Calu3 (cell line): ENCODE data around the gene PDGFD. TPM values are rescaled to one million over a fixed set of nuclear protein-coding genes. Genes with fewer than 3 reads are reported as not detected.

ENCODE experiments used
- BruUV-seq: library from RNA; stranded (reverse); fragments of 400-500 nt; replicated peaks from 2 replicates; lab custom pipeline; 2021; lab: Mats Ljungman, UMichigan
- CTCF ChIA-PET: fragments of 300-600 bp; sonication (Branson Sonifier 250); formaldehyde crosslinking; loops from one replicate; lab custom pipeline; 2022; ENCODE audit warnings: antibody characterized with exemption; lab: Charles Lee
- DNase-seq: peaks from one replicate; pipeline ENCODE4 v3.0.0; 2022
- H3K27ac Mint-ChIP-seq: one replicate; pipeline ENCODE4 v1.8.0; 2022; ENCODE audit warnings: mixed read lengths; ENCODE audit not compliant: unreplicated experiment
- H3K27me3 Mint-ChIP-seq: one replicate; pipeline ENCODE4 v1.8.0; 2022; ENCODE audit warnings: mixed read lengths; ENCODE audit not compliant: unreplicated experiment
- H3K36me3 Mint-ChIP-seq: one replicate; pipeline ENCODE4 v1.8.0; 2022; ENCODE audit warnings: mild to moderate bottlenecking, moderate library complexity, mixed read lengths; ENCODE audit not compliant: insufficient read depth, unreplicated experiment
- H3K4me1 Mint-ChIP-seq: one replicate; pipeline ENCODE4 v1.8.0; 2022; ENCODE audit warnings: mild to moderate bottlenecking, low read depth, mixed read lengths; ENCODE audit not compliant: unreplicated experiment
- H3K4me3 Mint-ChIP-seq: one replicate; pipeline ENCODE4 v1.8.0; 2022; ENCODE audit warnings: mild to moderate bottlenecking, low read depth, moderate library complexity, mixed read lengths; ENCODE audit not compliant: unreplicated experiment
- H3K9me3 Mint-ChIP-seq: one replicate; pipeline ENCODE4 v1.8.0; 2022; ENCODE audit warnings: low read depth, mixed read lengths; ENCODE audit not compliant: unreplicated experiment
- CTCF ChIP-seq: fragments of 200-600 bp; IDR thresholded peaks from one replicate; pipeline ENCODE4 v1.8.0; 2022; ENCODE audit warnings: antibody characterized with exemption; ENCODE audit not compliant: unreplicated experiment
- intact Hi-C: fragments of 100-400 bp; cut with micrococcal nuclease; formaldehyde crosslinking; loops from one replicate; pipeline ENCODE4 v1.10.0; 2022; ENCODE audit not compliant: unreplicated experiment
- total RNA-seq: library from RNA; stranded (reverse); gene quantifications from 2 replicates; pipeline ENCODE4 v1.2.3, GENCODE V29; 2022

Gene PDGFD
- total RNA-seq, 1 experiment from 2014 or later, result 5.1 TPM

- CTCF ChIA-PET, result interaction anchor here (1.1 kb wide), 1 partner anchor 23 kb away, joined by 4 read pairs; no protein-coding TSS in a partner anchor
- intact Hi-C loops, result no loop called here
Measured at GRCh38 chr11:104090767-104091166, 73.2 kb downstream of the PDGFD start.

GRCh38 chr11:104089481-104089880, 74.5 kb downstream of the PDGFD start:
- DNase-seq, result no peak
- no peak overlapping the region for H3K27ac Mint-ChIP-seq
- intact Hi-C loops, result no loop called here
- H3K36me3 Mint-ChIP-seq, result no peaks in the 10 kb centered on the region
- H3K4me1 Mint-ChIP-seq, result no peaks in the 10 kb centered on the region
- H3K9me3 Mint-ChIP-seq, result no peaks in the 10 kb centered on the region
- H3K4me3 Mint-ChIP-seq, result no peak overlapping the region
- no TSS peak for BruUV-seq
- CTCF ChIA-PET, result no interaction called here
- no peaks in the 10 kb centered on the region for H3K27me3 Mint-ChIP-seq
- TF ChIP-seq CTCF, result no peak

More at GRCh38 chr11:104090767-104091166, 73.2 kb downstream of the PDGFD start:
- no peaks in the 10 kb centered on the region for H3K9me3 Mint-ChIP-seq
- no peaks in the 10 kb centered on the region for H3K27me3 Mint-ChIP-seq
- BruUV-seq, result no TSS peak
- H3K4me1 Mint-ChIP-seq, result no peaks in the 10 kb centered on the region
- no peaks in the 10 kb centered on the region for H3K36me3 Mint-ChIP-seq
- no peak overlapping the region for H3K27ac Mint-ChIP-seq
- H3K4me3 Mint-ChIP-seq, result no peak overlapping the region
- TF ChIP-seq CTCF, result no peak
- no peak for DNase-seq

- CTCF ChIA-PET, result no interaction called here
- DNase-seq, result no peak
- no peak for TF ChIP-seq CTCF
- BruUV-seq, result no TSS peak
- Mint-ChIP-seq H3K36me3 (no peaks in the 10 kb centered on the region), H3K27ac (no peak overlapping the region), H3K27me3 (no peaks in the 10 kb centered on the region), H3K4me1 (no peaks in the 10 kb centered on the region), H3K9me3 (no peaks in the 10 kb centered on the region), H3K4me3 (no peak overlapping the region)
- intact Hi-C loops, result no loop called here
Measured at GRCh38 chr11:104086621-104087020, 77.3 kb downstream of the PDGFD start.

- Mint-ChIP-seq H3K27ac (no peak overlapping the region), H3K27me3 (no peaks in the 10 kb centered on the region), H3K4me3 (no peak overlapping the region), H3K9me3 (no peaks in the 10 kb centered on the region), H3K4me1 (peaks cover 10% of the 10 kb centered on the region), H3K36me3 (no peaks in the 10 kb centered on the region)
- TF ChIP-seq CTCF, result no peak
- intact Hi-C loops, result no loop called here
- CTCF ChIA-PET, result no interaction called here
- BruUV-seq, result no TSS peak
- DNase-seq, result no peak
Measured at GRCh38 chr11:104078995-104079394, 85.0 kb downstream of the PDGFD start.
